ENCODE results near the gene AAGAB.

DNA sequence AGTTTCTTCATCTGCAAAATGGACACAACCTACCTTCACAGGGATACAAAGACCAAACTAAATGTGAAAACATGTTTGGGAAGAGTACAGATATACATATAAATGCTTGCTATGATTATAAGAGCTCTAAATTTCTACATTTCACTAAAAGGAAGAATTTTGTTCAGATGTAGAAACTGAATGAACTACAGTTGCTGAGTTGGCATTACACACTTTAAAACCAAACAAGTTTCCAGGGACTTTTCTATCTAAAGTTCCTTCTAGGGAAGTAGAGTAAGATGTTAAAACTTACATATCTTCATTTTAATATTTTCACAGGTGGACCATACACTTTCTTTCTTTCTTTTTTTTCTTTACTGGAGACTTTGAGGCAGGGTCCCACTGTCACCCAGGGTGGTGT lies 4.6 kb downstream of the AAGAB start:
- TF ChIP-seq, protein P1, sequence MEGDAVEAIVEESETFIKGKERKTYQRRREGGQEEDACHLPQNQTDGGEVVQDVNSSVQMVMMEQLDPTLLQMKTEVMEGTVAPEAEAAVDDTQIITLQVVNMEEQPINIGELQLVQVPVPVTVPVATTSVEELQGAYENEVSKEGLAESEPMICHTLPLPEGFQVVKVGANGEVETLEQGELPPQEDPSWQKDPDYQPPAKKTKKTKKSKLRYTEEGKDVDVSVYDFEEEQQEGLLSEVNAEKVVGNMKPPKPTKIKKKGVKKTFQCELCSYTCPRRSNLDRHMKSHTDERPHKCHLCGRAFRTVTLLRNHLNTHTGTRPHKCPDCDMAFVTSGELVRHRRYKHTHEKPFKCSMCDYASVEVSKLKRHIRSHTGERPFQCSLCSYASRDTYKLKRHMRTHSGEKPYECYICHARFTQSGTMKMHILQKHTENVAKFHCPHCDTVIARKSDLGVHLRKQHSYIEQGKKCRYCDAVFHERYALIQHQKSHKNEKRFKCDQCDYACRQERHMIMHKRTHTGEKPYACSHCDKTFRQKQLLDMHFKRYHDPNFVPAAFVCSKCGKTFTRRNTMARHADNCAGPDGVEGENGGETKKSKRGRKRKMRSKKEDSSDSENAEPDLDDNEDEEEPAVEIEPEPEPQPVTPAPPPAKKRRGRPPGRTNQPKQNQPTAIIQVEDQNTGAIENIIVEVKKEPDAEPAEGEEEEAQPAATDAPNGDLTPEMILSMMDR (IDR thresholded peaks at IDR 0.05): no peak
- no peak for TF ChIP-seq POLR2AphosphoS5 (IDR thresholded peaks at IDR 0.05)
